Lower leg skin (tissue), 4 donors: ENCODE results near the gene SELENOT. TPM values are rescaled to one million over a fixed set of nuclear protein-coding genes. Genes with fewer than 3 reads are reported as not detected.

ENCODE experiments used
- DNase-seq, 2 donors: peaks; one replicate each; pipeline ENCODE4 v3.0.0-alpha.2; 2019; ENCODE audit warnings: low spot score in 2 of 2
- H3K4me3 ChIP-seq: fragments of 200-600 bp; sonication (generic); 2 replicates; pipeline ENCODE4 v1.5.1; 2017; ENCODE audit warnings: mild to moderate bottlenecking, low read depth; ENCODE audit not compliant: poor library complexity, severe bottlenecking
- POLR2A ChIP-seq, 2 donors: fragments of 450-650 bp; IDR thresholded peaks; one replicate each; pipeline ENCODE4 v1.6.1; 2016 to 2017; ENCODE audit warnings: antibody characterized with exemption in 2 of 2, mild to moderate bottlenecking in 1 of 2, moderate library complexity in 1 of 2
- WGBS, 2 donors: methylation state at CpG; one replicate each; pipeline ENCODE4 v1.1.5; 2018; 5-methylcytosine and 5-hydroxymethylcytosine counted together
- intact Hi-C: fragments of 100-400 bp; cut with DNase I; formaldehyde crosslinking; loops from one replicate; pipeline ENCODE4 v1.15.0; 2023; ENCODE audit warnings: low total_unique reads
- total RNA-seq, 4 donors: library from RNA; depleted of rRNA; stranded (reverse); fragments of >200 nt; gene quantifications; one replicate each; pipeline ENCODE4 v1.1.0, GENCODE V29; 2016
- TF ChIP-seq, protein P1 (sequence below), 3 donors: fragments of 450-650 bp; IDR thresholded peaks; one replicate each; pipeline ENCODE4 v1.5.1; 2016; ENCODE audit warnings: antibody characterized with exemption in 3 of 3, mild to moderate bottlenecking in 3 of 3, moderate library complexity in 2 of 3

Gene SELENOT
- total RNA-seq, 4 donors from 2014 or later, result 39.2 to 76.8 (median 64.8) TPM

DNA sequence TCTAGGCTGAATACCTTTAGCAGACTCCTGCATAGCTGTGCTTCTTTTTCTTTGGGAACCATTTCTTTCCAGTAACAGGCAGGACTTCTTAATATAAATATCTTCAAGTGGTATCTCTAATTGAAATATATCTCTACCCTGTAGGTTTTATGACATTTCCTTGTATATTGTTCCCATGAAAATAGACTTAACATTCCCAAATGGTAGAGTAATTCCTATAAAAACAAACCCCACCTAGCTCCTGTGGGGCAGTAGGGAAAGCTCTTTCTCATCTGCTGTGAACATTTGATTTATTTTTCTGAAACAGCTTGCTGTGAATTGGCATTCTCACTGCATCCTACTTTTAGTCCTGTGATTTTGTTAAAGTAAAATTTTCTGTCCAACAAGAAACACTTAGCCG is 20.8 kb downstream of the SELENOT start:
- no peak overlapping the region for H3K4me3 ChIP-seq
- TF ChIP-seq POLR2A (IDR thresholded peaks at IDR 0.05), result no peak
- TF ChIP-seq, protein P1, sequence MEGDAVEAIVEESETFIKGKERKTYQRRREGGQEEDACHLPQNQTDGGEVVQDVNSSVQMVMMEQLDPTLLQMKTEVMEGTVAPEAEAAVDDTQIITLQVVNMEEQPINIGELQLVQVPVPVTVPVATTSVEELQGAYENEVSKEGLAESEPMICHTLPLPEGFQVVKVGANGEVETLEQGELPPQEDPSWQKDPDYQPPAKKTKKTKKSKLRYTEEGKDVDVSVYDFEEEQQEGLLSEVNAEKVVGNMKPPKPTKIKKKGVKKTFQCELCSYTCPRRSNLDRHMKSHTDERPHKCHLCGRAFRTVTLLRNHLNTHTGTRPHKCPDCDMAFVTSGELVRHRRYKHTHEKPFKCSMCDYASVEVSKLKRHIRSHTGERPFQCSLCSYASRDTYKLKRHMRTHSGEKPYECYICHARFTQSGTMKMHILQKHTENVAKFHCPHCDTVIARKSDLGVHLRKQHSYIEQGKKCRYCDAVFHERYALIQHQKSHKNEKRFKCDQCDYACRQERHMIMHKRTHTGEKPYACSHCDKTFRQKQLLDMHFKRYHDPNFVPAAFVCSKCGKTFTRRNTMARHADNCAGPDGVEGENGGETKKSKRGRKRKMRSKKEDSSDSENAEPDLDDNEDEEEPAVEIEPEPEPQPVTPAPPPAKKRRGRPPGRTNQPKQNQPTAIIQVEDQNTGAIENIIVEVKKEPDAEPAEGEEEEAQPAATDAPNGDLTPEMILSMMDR (IDR thresholded peaks at IDR 0.05), result no peak
- WGBS, 2 donors, result 95 to 100% methylated on average over 1 of the region's 1 CpG
- DNase-seq, result no peak
- intact Hi-C loops, result no loop called here

DNA sequence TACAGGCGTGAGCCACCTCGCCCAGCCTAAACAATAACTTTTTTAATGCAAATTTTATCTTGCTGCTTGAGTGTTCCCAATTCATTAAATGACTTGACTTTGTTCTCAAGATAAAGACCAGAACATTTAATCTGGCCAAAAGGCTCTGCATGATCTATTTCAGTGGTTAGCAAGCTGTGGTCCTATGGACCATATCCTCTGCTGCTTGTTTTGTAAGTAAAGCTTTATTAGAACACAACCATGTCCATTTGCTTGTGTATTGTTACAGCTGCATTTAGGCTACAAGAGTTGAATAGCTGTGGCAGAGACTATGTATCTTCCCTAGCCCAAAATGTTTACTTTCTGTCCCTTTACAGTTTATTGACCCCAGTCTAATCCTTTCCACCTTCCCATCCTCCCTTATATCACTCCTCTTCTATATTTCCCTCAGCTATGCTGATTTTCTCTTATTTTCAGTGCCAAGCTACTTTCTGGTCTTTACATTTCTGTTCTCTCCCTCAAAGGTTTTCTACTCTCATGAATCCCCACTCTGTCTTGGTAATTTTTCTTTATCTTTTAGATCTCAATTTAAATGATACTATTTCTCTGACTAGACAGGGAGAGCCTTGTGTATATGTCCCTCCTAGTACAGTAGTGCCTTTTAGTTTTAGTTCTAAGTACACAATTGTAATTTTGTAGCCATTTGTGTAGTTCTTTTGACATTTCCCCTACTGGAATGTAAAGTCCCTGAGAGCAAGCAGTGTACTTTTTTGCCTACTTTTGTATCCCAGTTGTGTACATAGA is 23.2 kb downstream of the SELENOT start:
- TF ChIP-seq POLR2A (IDR thresholded peaks at IDR 0.05), result no peak
- TF ChIP-seq, protein P1 (IDR thresholded peaks at IDR 0.05), result no peak

DNA sequence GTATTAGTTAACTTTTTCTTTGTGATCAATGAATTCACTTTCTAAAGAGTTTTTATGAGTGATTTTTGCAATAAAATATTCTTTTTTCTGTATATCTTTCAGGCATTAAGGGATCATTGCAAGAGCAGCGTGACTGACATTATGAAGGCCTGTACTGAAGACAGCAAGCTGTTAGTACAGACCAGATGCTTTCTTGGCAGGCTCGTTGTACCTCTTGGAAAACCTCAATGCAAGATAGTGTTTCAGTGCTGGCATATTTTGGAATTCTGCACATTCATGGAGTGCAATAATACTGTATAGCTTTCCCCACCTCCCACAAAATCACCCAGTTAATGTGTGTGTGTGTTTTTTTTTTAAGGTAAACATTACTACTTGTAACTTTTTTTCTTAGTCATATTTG is 24.4 kb downstream of the SELENOT start:
- intact Hi-C loops, result no loop called here
- 76 to 85% methylated on average over 2 of the region's 2 CpGs for WGBS, 2 donors
- H3K4me3 ChIP-seq, result no peak overlapping the region
- no peak for TF ChIP-seq POLR2A (IDR thresholded peaks at IDR 0.05)
- TF ChIP-seq, protein P1 (IDR thresholded peaks at IDR 0.05), result no peak
- no peak for DNase-seq

More for the DNA sequence above, 23.2 kb downstream of the SELENOT start:
- no peak overlapping the region for H3K4me3 ChIP-seq
- 93% methylated on average over 2 of the region's 2 CpGs for WGBS, 2 donors
- intact Hi-C loops, result no loop called here
- DNase-seq, result no peak

DNA sequence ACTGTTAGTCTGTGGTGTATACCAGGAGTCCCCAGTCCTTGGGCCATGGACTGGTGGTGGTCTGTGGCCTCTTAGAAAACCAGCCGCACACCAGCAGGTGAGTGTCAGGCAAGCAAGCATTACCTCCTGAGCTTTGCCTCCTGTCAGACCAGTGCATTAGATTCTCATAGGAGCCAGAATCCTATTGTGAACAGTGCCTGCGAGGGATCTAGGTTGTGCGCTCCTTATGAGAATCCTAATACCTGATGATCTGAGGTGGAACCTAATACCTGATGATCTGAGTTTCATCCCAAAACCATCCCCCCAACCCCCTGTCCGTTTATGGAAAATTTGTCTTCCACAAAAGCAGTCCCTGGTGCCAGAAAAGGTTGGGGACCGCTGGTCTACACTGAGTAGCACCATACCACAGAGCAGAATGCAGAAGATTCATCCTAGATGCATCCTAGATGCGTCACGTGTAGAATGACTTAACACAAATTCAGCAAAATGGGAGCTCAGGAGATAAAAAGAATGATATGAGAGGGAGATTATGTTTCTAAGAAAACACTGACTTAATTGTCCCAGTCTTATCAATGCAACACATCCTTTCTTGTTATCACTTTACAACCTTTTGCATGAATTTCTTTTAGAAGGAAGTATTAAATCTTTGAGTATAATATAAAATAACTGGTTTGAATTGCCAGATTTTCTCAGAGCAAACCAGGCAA is 28.5 kb downstream of the SELENOT start:
- intact Hi-C loops, result no loop called here
- 94% methylated on average over 7 of the region's 7 CpGs for WGBS, 2 donors
- H3K4me3 ChIP-seq, result no peak overlapping the region
- no peak for DNase-seq
- TF ChIP-seq, protein P1 (IDR thresholded peaks at IDR 0.05), result no peak
- no peak for TF ChIP-seq POLR2A (IDR thresholded peaks at IDR 0.05)

DNA sequence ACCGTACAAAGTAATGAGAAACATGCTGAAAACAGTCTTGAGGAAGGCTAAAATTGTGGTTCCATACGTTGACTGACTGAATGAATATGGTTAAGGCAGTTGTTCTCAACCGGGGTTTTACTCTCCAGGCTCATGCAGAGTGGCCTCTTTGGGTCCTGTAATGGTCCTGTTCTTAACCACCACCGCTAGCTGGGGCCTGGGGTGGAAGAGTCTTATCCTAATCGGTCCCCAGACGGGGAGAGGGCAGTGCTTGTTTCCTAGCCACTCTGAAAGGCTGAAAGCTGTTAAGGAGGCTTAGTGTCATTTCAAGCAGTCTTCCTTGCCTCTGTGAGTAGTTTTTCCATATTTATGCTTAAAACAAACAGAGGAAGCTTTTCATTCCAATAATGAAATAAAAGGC is 32.0 kb downstream of the SELENOT start:
- TF ChIP-seq POLR2A (IDR thresholded peaks at IDR 0.05), result no peak
- TF ChIP-seq, protein P1 (IDR thresholded peaks at IDR 0.05), result no peak
- intact Hi-C loops, result no loop called here
- DNase-seq, result no peak
- WGBS, 2 donors, result 63 to 73% methylated on average over 6 of the region's 6 CpGs
- H3K4me3 ChIP-seq, result no peak overlapping the region
